HepG2 (cell line): ENCODE measurements around the gene RNF133.

Source experiments
- EZH2 ChIP-seq: conservative IDR thresholded peaks from 2 replicates; pipeline ENCODE4 v1.6.1; 2012; ENCODE audit warnings: mild to moderate bottlenecking, low read depth, low read length, moderate library complexity
- SMARCC2 ChIP-seq: fragments of 450-650 bp; IDR thresholded peaks from 2 replicates; pipeline ENCODE4 v1.6.1; 2017; ENCODE audit warnings: antibody characterized with exemption, mild to moderate bottlenecking
- TF ChIP-seq, protein P1 (sequence below): sonication (generic); formaldehyde crosslinking; conservative IDR thresholded peaks from 2 replicates; pipeline ENCODE4 v1.5.0; 2020; ENCODE audit warnings: missing genetic modification reagents
- TF ChIP-seq, protein P2 (sequence below): sonication (generic); formaldehyde crosslinking; IDR thresholded peaks from 2 replicates; pipeline ENCODE4 v1.9.0; 2021; ENCODE audit warnings: missing genetic modification reagents, borderline replicate concordance

DNA sequence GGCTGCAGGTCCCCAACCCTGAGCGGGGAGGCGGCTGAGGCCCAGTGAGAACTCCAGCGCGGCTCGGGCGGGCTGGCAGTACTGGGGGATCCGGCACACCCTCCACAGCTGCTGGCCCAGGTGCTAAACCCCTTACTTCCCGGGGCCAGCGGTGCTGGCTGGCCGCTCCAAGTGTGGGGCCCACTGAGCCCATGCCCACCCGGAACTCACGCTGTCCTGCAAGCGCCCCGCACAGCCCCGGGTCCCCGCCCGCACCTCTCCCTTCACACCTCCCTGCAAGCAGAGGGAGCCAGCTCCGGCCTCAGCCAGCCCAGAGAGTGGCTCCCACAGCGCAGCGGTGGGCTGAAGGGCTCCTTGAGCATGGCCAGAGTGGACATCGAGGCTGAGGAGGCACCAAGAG, 25.0 kb downstream of the RNF133 start:
- TF ChIP-seq EZH2: no peak
- TF ChIP-seq, protein P1, sequence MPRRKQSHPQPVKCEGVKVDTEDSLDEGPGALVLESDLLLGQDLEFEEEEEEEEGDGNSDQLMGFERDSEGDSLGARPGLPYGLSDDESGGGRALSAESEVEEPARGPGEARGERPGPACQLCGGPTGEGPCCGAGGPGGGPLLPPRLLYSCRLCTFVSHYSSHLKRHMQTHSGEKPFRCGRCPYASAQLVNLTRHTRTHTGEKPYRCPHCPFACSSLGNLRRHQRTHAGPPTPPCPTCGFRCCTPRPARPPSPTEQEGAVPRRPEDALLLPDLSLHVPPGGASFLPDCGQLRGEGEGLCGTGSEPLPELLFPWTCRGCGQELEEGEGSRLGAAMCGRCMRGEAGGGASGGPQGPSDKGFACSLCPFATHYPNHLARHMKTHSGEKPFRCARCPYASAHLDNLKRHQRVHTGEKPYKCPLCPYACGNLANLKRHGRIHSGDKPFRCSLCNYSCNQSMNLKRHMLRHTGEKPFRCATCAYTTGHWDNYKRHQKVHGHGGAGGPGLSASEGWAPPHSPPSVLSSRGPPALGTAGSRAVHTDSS (CRISPR knock-in tag): no peak
- TF ChIP-seq, protein P2, sequence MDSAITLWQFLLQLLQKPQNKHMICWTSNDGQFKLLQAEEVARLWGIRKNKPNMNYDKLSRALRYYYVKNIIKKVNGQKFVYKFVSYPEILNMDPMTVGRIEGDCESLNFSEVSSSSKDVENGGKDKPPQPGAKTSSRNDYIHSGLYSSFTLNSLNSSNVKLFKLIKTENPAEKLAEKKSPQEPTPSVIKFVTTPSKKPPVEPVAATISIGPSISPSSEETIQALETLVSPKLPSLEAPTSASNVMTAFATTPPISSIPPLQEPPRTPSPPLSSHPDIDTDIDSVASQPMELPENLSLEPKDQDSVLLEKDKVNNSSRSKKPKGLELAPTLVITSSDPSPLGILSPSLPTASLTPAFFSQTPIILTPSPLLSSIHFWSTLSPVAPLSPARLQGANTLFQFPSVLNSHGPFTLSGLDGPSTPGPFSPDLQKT (CRISPR knock-in tag): no peak
- TF ChIP-seq SMARCC2: no peak
